ENCODE results near the gene OBSCN. TPM values are rescaled to one million over a fixed set of nuclear protein-coding genes. Genes with fewer than 3 reads are reported as not detected.

Gene OBSCN
- total and polyA plus RNA-seq, 12 donors: 176 to 639 (median 407) TPM

DNA sequence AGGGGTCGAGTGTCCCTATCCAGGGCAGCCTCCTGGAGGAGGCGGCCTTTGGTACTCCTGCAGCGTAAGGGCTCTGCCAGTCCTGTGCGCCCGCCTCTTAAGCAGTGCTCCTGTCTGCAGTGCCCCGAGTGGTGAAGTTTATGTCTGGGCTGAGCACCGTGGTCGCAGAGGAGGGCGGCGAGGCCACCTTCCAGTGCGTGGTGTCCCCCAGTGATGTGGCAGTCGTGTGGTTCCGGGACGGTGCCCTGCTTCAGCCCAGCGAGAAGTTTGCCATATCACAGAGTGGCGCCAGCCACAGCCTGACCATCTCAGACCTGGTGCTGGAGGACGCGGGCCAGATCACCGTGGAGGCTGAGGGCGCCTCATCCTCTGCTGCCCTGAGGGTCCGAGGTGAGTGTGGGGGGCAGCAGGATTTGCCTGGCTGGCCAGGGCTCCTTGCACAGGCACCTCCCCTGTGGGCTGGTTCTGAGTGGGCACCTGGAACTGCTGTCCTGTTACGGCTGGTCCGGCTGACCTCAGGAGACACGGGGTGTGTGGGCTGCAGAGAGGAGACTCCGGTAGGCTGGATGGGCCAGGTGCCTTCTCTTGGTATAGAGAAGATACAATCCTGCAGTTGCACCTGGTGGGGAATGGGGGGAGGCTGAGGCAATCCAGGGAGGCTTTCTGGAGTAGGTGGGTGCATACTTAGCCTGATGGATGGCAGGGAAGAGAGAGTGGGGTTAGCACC, 66.8 kb downstream of the OBSCN start:
- H3K9me3 ChIP-seq: no peaks in the 10 kb centered on the region
- DNase-seq: peak in 1 of 2 donors; percentile 10
- peak overlapping the region in 6 of 10 donors; percentile 63 to 77 (median 69) for H3K4me3 ChIP-seq
- peaks cover 0 to 78% (median 12%) of the 10 kb centered on the region in 9 donors for H3K36me3 ChIP-seq
- intact Hi-C loops (cut with DNase I): loop anchor here in 1 of 10 donors (10.0 kb wide), 1 partner anchor 130 kb away; the partner anchor contains the start of gene TRIM11
- ATAC-seq: no peak
- WGBS, 2 donors: 91 to 93% methylated on average over 25 of the region's 25 CpGs
- peak overlapping the region in 3 of 10 donors; percentile 57 to 72 (median 61) for H3K27ac ChIP-seq
- H3K27me3 ChIP-seq: no peaks in the 10 kb centered on the region
- TF ChIP-seq, protein P1, sequence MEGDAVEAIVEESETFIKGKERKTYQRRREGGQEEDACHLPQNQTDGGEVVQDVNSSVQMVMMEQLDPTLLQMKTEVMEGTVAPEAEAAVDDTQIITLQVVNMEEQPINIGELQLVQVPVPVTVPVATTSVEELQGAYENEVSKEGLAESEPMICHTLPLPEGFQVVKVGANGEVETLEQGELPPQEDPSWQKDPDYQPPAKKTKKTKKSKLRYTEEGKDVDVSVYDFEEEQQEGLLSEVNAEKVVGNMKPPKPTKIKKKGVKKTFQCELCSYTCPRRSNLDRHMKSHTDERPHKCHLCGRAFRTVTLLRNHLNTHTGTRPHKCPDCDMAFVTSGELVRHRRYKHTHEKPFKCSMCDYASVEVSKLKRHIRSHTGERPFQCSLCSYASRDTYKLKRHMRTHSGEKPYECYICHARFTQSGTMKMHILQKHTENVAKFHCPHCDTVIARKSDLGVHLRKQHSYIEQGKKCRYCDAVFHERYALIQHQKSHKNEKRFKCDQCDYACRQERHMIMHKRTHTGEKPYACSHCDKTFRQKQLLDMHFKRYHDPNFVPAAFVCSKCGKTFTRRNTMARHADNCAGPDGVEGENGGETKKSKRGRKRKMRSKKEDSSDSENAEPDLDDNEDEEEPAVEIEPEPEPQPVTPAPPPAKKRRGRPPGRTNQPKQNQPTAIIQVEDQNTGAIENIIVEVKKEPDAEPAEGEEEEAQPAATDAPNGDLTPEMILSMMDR (IDR thresholded peaks at IDR 0.05): no peak
- peaks cover 0 to 38% (median 13%) of the 10 kb centered on the region in 9 donors for H3K4me1 ChIP-seq

DNA sequence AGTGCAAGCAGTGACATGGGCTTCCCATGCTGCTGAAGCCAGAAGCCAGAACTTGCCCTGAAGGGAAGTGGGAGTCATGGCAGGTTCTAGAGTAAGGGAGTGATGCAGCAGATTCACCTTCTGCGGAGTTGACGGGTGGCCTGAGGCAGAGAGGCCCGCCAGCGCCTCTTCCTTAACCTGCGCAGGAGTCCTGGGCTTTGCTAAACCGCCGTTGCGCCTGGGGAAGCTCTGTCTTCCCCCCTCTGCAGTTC, 67.3 kb downstream of the OBSCN start:
- ATAC-seq (no peak), DNase-seq (no peak)
- peak overlapping the region in 9 of 10 donors; percentile 51 to 78 (median 69) for H3K4me3 ChIP-seq
- H3K4me1 ChIP-seq: peaks cover 0 to 38% (median 13%) of the 10 kb centered on the region in 9 donors
- H3K27me3 ChIP-seq: no peaks in the 10 kb centered on the region
- H3K9me3 ChIP-seq: no peaks in the 10 kb centered on the region
- peak overlapping the region in 8 of 10 donors; percentile 50 to 79 (median 60) for H3K27ac ChIP-seq
- intact Hi-C loops (cut with DNase I): loop anchor here in 1 of 10 donors (10.0 kb wide), 1 partner anchor 130 kb away; the partner anchor contains the start of gene TRIM11
- H3K36me3 ChIP-seq: peaks cover 0 to 83% (median 12%) of the 10 kb centered on the region in 9 donors
- TF ChIP-seq, protein P1 (IDR thresholded peaks at IDR 0.05): no peak
- WGBS, 2 donors: 67 to 75% methylated on average over 8 of the region's 8 CpGs

DNA sequence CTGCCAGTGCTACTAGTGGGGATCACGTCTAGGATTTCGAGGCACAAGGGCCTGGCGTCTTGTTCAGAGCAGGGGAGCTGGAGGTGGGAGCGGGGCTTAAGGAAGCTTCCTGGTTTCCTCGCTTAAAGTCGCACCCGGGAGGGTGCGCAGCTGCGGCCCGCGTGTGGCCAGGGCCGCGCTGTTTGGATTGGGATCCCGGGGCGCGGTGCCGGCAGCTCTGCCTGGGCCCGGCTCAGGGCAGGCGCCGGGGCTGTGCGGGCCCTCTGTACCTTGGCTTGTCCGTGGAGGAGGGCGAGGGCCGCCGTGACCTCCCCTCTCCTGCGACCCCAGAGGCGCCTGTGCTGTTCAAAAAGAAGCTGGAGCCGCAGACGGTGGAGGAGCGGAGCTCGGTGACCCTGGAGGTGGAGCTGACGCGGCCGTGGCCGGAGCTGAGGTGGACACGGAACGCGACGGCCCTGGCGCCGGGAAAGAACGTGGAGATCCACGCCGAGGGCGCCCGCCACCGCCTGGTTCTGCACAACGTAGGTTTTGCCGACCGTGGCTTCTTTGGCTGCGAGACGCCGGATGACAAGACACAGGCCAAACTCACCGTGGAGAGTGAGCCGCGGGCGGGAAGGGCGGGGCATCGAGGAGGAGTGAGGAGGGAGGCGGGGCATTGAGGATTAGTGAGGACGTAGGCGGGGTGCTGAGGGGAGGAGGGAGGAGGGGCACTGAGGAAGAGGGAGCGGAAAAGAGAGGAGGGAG, 67.8 kb downstream of the OBSCN start:
- Histone ChIP-seq H3K27me3 (no peaks in the 10 kb centered on the region), H3K4me1 (peaks cover 0 to 38% (median 13%) of the 10 kb centered on the region in 9 donors), H3K27ac (peak overlapping the region; percentile 32 to 79 (median 58)), H3K4me3 (peak overlapping the region; percentile 28 to 78 (median 66)), H3K36me3 (peaks cover 0 to 88% (median 16%) of the 10 kb centered on the region in 9 donors), H3K9me3 (no peaks in the 10 kb centered on the region)
- peak; percentile 7 to 90 (median 80) for ATAC-seq
- DNase-seq: peak; percentile 85 to 91
- WGBS, 2 donors: 19 to 32% methylated on average over 57 to 63 of the region's 63 CpGs
- TF ChIP-seq, protein P1 (IDR thresholded peaks at IDR 0.05): no peak
- intact Hi-C loops (cut with DNase I): loop anchor here in 1 of 10 donors (10.0 kb wide), 1 partner anchor 129 kb away; the partner anchor contains the start of gene TRIM11

DNA sequence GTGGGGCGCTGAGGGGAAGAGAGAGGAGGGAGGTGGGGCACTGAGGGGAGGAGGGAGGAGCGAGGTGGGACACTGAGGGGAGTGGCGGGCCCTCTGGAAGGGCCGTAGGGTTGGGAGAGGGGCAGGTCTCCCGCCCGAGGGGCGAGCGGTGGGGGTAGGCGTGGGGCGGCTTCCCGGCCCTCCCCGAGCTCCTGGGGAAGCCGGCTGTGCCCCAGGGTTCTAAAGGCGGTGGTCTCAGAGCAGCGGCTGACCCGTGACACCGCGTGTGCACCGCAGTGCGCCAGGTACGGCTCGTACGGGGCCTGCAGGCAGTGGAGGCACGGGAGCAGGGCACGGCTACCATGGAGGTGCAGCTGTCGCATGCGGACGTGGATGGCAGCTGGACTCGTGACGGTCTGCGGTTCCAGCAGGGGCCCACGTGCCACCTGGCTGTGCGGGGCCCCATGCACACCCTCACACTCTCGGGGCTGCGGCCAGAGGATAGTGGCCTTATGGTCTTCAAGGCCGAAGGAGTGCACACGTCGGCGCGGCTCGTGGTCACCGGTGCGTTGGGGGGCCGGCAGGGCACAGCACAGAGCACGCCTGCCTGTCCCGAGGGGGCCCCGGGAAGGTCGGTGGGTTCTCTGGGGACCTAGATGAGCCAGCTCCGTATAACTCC, 68.5 kb downstream of the OBSCN start:
- Histone ChIP-seq H3K4me1 (peaks cover 0 to 38% (median 13%) of the 10 kb centered on the region in 9 donors), H3K27me3 (no peaks in the 10 kb centered on the region), H3K36me3 (peaks cover 0 to 91% (median 22%) of the 10 kb centered on the region in 9 donors), H3K27ac (peak overlapping the region in 6 of 10 donors; percentile 10 to 73 (median 48)), H3K9me3 (no peaks in the 10 kb centered on the region), H3K4me3 (peak overlapping the region; percentile 28 to 78 (median 66))
- intact Hi-C loops (cut with DNase I): loop anchor here in 1 of 10 donors (10.0 kb wide), 1 partner anchor 128 kb away; the partner anchor contains the start of gene TRIM11
- DNase-seq: peak in 1 of 2 donors; percentile 17
- 31 to 40% methylated on average over 47 to 49 of the region's 49 CpGs for WGBS, 2 donors
- TF ChIP-seq, protein P1 (IDR thresholded peaks at IDR 0.05): no peak
- peak in 1 of 8 donors; percentile 1 for ATAC-seq
